Activated CD4-positive, alpha-beta memory T cell treated with anti-CD3 and anti-CD28 coated beads, Interleukin-2, amount 10 ng/mL, durations not matched to agents 7 days and 5 days (primary cell): ENCODE measurements around the gene PLB1. TPM values are rescaled to one million over a fixed set of nuclear protein-coding genes. Genes with fewer than 3 reads are reported as not detected.
"Not testable (repeated sequence)": the region's sequence is repeated elsewhere in the genome, so short reads cannot be mapped to it uniquely, and the experiment has no call there.

ENCODE experiments used
- CTCF ChIA-PET: fragments of 350-600 bp; sonication (Branson Sonifier 250); formaldehyde crosslinking; loops from one replicate; lab custom pipeline; 2021; ENCODE audit warnings: antibody characterized with exemption, inconsistent platforms; lab: Charles Lee
- POLR2A ChIA-PET: fragments of 350-600 bp; sonication (Branson Sonifier 250); formaldehyde crosslinking; loops from one replicate; lab custom pipeline; 2021; ENCODE audit warnings: antibody characterized with exemption; lab: Charles Lee
- DNase-seq: peaks from one replicate; pipeline ENCODE4 v3.0.0-alpha.2; 2020
- H3K27ac Mint-ChIP-seq: one replicate; pipeline ENCODE4 v1.8.0; 2021; ENCODE audit warnings: mild to moderate bottlenecking, mixed read lengths
- H3K27me3 Mint-ChIP-seq: one replicate; pipeline ENCODE4 v1.8.0; 2021; ENCODE audit warnings: mixed read lengths
- H3K36me3 Mint-ChIP-seq: one replicate; pipeline ENCODE4 v1.8.0; 2021; ENCODE audit warnings: low read depth, mixed read lengths
- H3K4me1 Mint-ChIP-seq: one replicate; pipeline ENCODE4 v1.8.0; 2021; ENCODE audit warnings: mixed read lengths
- H3K4me3 Mint-ChIP-seq: one replicate; pipeline ENCODE4 v1.8.0; 2021; ENCODE audit warnings: mild to moderate bottlenecking, mixed read lengths
- H3K9me3 Mint-ChIP-seq: one replicate; pipeline ENCODE4 v1.8.0; 2021; ENCODE audit warnings: mixed read lengths
- total RNA-seq, 2 experiments: library from RNA; stranded (reverse); gene quantifications; one replicate each; pipeline ENCODE4 v1.2.3, GENCODE V29; 2021

The PLB1 gene
- total RNA-seq, 2 experiments from 2014 or later: 1.1 to 1.2 TPM

DNA sequence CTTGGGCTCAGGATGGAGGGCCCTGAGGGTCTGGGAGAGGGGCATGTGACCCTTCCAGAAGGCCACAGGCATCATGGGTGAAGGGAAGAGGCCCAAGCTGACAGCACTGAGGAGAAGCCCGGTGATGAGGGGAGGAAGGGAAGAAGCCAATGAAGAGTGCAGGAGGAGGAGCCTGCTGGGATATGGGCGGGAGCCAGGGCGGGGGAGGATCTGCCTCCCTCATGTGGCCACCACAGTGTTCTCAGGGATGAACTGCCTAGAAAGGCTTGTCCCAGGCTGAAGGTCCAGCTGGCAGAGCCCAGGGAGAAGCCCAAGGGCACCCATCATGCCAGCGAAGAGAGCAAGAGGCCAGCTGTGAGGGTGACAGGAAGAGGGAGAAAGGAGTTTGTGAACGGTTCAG lies 24.6 kb upstream of the PLB1 start:
- H3K27me3 Mint-ChIP-seq: peaks cover 7% of the 10 kb centered on the region
- ChIA-PET CTCF (no interaction called here), POLR2A (no interaction called here)
- no peaks in the 10 kb centered on the region for H3K36me3 Mint-ChIP-seq
- peaks cover 3% of the 10 kb centered on the region for H3K9me3 Mint-ChIP-seq
- H3K4me3 Mint-ChIP-seq: no peak overlapping the region
- DNase-seq: no peak
- H3K27ac Mint-ChIP-seq: no peak overlapping the region
- peaks cover 27% of the 10 kb centered on the region for H3K4me1 Mint-ChIP-seq

DNA sequence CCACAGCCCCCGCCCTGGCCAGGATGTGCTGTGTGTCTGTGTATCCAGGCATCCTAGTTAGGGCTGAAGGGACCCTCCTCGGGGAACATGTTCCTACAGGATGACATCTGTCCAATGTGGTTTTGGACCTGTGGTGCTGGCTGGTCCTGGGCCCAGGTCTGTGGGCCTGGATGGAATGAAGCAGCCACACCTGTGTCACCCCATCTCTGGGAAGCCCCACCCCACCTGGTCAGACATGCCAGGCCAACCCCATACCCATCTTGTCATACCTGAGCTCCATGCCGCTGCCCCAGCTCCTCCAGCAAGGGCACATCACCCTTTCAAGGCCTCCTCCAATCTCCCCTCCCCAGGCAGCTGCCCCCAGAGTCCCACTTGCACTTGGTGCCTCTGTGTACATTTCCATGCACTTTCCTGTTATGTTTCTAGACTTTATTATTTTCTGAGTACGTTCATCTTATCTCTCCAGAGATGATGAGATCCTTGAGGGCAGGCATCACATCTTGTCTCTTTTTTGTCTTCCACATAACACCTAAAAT lies 24.1 kb upstream of the PLB1 start:
- Mint-ChIP-seq H3K9me3 (peaks cover 3% of the 10 kb centered on the region), H3K27ac (no peak overlapping the region), H3K4me3 (no peak overlapping the region), H3K27me3 (peaks cover 7% of the 10 kb centered on the region), H3K4me1 (peaks cover 22% of the 10 kb centered on the region), H3K36me3 (no peaks in the 10 kb centered on the region)
- ChIA-PET POLR2A (no interaction called here), CTCF (no interaction called here)
- no peak for DNase-seq

DNA sequence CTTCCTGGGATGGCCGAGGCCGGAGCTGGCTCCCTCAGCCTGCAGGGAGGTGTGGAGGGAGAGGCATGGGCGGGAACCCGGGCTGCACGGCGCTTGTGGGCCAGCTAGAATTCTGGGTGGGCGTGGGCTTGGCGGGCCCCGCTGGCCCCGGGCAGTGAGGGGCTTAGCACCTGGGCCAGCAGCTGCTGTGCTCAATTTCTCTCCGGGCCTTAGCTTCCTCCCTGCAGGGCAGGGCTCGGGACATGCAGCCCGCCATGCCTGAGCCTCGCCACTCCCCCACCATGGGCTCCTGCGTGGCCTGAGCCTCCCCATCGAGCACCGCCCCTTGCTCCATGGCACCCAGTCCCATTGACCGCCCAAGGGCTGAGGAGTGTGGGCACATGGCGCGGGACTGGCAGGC lies 23.2 kb upstream of the PLB1 start:
- H3K9me3 Mint-ChIP-seq, H3K36me3 Mint-ChIP-seq, H3K27me3 Mint-ChIP-seq, DNase-seq, H3K4me3 Mint-ChIP-seq, POLR2A ChIA-PET, H3K27ac Mint-ChIP-seq: not testable (repeated sequence)
- H3K4me1 Mint-ChIP-seq: peaks cover 21% of the 10 kb centered on the region
- CTCF ChIA-PET: interaction anchor here (1.2 kb wide), 1 partner anchor 20 kb away, joined by 3 read pairs; no protein-coding TSS in a partner anchor

DNA sequence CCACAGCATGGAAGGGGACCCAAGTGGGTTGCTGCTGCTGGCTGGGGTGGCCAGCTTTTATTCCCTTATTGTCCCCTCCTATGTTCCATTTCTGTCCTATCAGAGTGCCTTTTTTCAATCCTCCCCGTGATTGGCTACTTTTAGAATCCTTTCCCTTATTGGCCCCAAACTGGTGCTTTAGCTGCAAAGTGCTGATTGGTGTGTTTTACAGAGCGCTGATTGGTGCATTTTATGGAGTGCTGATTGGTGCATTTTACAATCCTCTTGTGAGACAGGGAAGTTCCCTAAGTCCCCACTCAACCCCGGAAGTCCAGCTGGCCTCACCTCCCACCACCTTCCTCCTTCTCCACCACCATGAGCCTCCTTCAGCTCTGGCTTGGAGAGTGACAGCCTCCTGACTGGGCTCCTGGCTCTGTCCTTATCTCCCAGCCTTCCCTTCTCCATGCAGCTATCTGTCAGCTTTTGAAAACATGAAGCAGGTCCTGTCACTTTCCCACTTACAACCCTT lies 20.7 kb upstream of the PLB1 start:
- H3K4me1 Mint-ChIP-seq: peaks cover 14% of the 10 kb centered on the region
- ChIA-PET CTCF (interaction anchor here (1.4 kb wide), 1 partner anchor 9 kb away, joined by 3 read pairs; no protein-coding TSS in a partner anchor), POLR2A (no interaction called here)
- peaks cover 2% of the 10 kb centered on the region for H3K27me3 Mint-ChIP-seq
- no peak overlapping the region for H3K4me3 Mint-ChIP-seq
- no peak overlapping the region for H3K27ac Mint-ChIP-seq
- DNase-seq: no peak
- H3K36me3 Mint-ChIP-seq: no peaks in the 10 kb centered on the region
- peaks cover 3% of the 10 kb centered on the region for H3K9me3 Mint-ChIP-seq

DNA sequence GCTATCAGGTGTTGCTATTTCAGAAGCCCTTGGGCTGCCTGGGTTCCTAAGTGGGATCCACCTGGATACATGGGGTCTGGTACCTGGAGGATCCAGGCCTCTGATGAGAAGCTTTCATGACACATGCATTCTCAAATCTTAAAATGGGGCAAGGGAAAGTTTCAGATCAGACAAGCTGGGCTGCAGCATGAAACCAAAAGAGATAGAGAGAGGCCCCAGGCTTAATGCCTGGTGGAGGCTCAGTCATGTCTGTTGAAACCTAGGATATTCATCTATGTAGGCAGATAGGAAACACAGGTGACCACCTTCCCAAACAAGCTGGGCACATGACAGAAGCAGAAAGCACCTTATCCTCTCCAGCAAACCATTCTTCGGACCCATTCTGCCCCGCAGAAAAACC lies 18.8 kb upstream of the PLB1 start:
- no peak for DNase-seq
- Mint-ChIP-seq H3K36me3 (no peaks in the 10 kb centered on the region), H3K4me1 (peaks cover 1% of the 10 kb centered on the region), H3K27ac (no peak overlapping the region), H3K9me3 (peaks cover 11% of the 10 kb centered on the region), H3K27me3 (peaks cover 2% of the 10 kb centered on the region), H3K4me3 (no peak overlapping the region)
- ChIA-PET POLR2A (no interaction called here), CTCF (no interaction called here)

DNA sequence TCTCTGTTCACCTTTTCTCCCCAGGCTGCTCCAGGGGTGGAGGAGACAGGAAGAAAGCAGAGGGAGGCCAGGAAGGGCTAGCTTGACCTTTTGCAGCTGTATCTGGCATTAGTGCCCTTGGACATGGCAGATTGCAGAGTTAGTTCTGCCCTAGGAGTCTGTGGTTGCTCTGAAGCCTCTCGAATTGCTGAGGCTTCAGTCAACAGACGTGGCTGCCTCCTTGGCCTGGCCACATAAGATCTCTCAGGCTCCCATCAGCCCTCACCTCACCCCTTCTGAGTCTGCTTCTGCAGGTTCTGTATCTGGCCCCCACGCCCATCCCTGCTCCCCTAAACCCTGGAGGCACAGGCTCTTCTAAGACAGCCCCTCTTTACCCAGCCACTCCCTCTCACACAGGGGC lies 18.2 kb upstream of the PLB1 start:
- H3K4me3 Mint-ChIP-seq: no peak overlapping the region
- H3K9me3 Mint-ChIP-seq: peaks cover 13% of the 10 kb centered on the region
- no peaks in the 10 kb centered on the region for H3K36me3 Mint-ChIP-seq
- ChIA-PET POLR2A (no interaction called here), CTCF (no interaction called here)
- DNase-seq: no peak
- H3K4me1 Mint-ChIP-seq: no peaks in the 10 kb centered on the region
- H3K27me3 Mint-ChIP-seq: peaks cover 5% of the 10 kb centered on the region
- H3K27ac Mint-ChIP-seq: no peak overlapping the region

DNA sequence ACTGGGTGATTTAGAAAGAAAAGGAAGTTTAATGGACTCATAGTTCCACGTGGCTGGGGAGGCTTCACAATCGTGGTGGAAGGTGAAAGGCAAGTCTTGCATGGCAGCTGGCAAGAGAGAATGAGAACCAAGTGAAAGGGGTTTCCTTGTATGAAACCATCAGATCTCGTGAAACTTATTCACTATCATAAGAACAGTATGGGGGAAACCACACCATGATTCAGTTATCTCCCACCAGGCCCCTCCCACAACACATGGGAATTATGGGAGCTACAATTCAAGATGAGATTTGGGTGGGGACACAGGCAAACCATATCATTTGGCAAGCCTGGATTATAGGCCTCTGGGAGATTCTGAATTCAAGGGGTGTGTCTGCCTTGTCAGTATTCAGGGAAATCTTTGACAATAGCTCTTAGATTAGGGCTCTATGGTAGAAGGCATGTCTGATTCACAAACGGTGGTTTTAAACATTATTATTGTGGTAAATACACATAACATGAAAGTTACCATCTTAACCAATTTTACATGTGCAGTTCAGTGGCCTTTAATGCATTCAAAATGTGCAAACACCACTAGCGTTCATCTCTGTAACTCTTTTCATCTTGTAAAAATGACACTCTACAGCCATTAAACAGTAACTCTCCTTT lies 15.3 kb upstream of the PLB1 start:
- H3K27ac Mint-ChIP-seq: no peak overlapping the region
- DNase-seq: no peak

DNA sequence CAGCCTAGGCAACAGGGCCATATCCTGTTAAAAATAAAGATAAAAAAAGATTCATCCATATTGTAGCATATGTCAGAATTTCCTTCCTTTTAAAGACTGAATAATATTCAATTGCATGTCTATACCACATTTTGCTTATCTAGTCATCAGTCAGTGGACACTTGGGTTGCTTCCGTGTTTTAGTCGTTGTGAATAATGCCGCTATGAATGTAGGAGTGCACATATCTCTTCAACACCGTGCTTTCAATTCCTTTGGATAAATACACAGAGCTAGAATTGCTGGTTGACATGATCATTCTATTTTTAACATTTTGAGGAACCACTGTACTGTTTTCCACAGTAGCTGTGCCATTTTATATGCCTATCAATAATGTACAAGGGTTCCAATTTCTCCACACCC lies 14.0 kb upstream of the PLB1 start:
- H3K4me1 Mint-ChIP-seq: no peaks in the 10 kb centered on the region
- DNase-seq: no peak
- H3K27me3 Mint-ChIP-seq: peaks cover 3% of the 10 kb centered on the region
- POLR2A ChIA-PET: no interaction called here
- CTCF ChIA-PET: interaction anchor here (1.0 kb wide), 1 partner anchor 11 kb away, joined by 3 read pairs; no protein-coding TSS in a partner anchor
- H3K4me3 Mint-ChIP-seq: no peak overlapping the region
- H3K9me3 Mint-ChIP-seq: peaks cover 14% of the 10 kb centered on the region
- no peak overlapping the region for H3K27ac Mint-ChIP-seq
- H3K36me3 Mint-ChIP-seq: no peaks in the 10 kb centered on the region

More for the DNA sequence above, 15.3 kb upstream of the PLB1 start:
- no peak overlapping the region for H3K4me3 Mint-ChIP-seq
- ChIA-PET POLR2A (no interaction called here), CTCF (no interaction called here)
- peaks cover 3% of the 10 kb centered on the region for H3K27me3 Mint-ChIP-seq
- H3K36me3 Mint-ChIP-seq: no peaks in the 10 kb centered on the region
- no peaks in the 10 kb centered on the region for H3K4me1 Mint-ChIP-seq
- peaks cover 14% of the 10 kb centered on the region for H3K9me3 Mint-ChIP-seq

DNA sequence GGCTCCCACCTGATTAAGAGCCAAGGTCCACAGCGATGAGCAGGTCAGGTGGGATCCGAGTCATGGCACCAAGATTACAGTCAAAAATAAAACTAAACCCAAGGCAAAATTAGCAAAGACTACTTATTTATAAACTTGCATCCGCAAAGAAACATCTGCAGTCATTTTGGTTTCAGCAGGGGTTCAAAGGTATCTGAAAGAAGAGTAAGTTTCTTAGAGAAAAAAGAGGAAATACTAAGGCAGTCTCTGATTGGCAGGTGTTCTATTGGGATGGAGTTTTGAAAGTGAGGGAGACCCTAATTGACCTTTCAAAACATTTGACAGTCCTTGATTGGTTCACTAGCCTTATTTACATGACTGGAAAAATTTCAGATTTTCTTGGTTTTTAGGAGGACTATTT lies 11.0 kb upstream of the PLB1 start:
- Mint-ChIP-seq H3K27me3 (peaks cover 3% of the 10 kb centered on the region), H3K36me3 (no peaks in the 10 kb centered on the region), H3K27ac (no peak overlapping the region), H3K9me3 (peaks cover 14% of the 10 kb centered on the region), H3K4me1 (no peaks in the 10 kb centered on the region), H3K4me3 (no peak overlapping the region)
- POLR2A ChIA-PET: no interaction called here
- DNase-seq: no peak
- CTCF ChIA-PET: no interaction called here

DNA sequence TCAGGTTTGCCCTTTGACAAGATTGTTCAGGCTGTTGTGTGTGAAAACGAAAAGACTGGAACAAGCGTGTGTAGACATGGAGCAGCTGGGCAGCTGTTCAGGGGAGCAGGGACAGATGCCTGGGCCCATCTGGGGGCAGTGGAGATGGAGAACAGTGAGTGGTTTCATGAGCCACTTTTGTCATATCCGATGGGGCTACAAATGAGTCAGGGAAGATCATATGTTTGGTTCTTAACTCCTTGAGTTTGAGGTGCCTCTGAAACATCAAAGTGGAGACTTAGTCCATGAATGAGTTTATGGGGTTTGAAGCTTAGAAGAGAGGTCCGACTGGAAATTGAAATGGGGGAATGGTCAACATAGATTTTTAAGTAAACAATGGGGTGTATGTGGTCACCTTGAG lies 9.3 kb upstream of the PLB1 start:
- H3K4me1 Mint-ChIP-seq: no peaks in the 10 kb centered on the region
- no peak for DNase-seq
- H3K27me3 Mint-ChIP-seq: peaks cover 3% of the 10 kb centered on the region
- CTCF ChIA-PET: no interaction called here
- H3K4me3 Mint-ChIP-seq: no peak overlapping the region
- no peaks in the 10 kb centered on the region for H3K36me3 Mint-ChIP-seq
- H3K27ac Mint-ChIP-seq: no peak overlapping the region
- POLR2A ChIA-PET: no interaction called here
- peaks cover 6% of the 10 kb centered on the region for H3K9me3 Mint-ChIP-seq

DNA sequence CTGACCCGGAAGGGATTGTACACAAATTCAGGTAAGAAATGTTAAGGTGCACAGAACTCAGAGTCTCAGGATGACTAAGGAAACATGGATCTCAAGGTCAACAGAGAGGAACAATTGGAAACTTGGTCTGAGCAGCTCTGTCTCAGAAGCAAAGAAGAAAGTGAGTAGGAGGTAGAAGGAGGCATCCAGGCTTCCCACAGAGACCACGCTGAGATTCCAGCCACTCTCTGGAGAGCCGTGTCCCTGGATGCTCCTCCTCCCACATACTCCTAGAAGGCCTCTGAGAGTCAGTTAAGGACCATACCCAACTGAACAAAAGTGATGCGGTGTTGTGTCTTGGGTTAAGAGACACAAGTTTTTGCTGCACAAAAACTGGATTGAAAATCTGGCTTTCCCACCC lies 8.6 kb upstream of the PLB1 start:
- H3K36me3 Mint-ChIP-seq: no peaks in the 10 kb centered on the region
- ChIA-PET POLR2A (no interaction called here), CTCF (no interaction called here)
- H3K4me3 Mint-ChIP-seq: no peak overlapping the region
- H3K9me3 Mint-ChIP-seq: peaks cover 6% of the 10 kb centered on the region
- H3K27ac Mint-ChIP-seq: no peak overlapping the region
- DNase-seq: no peak
- peaks cover 3% of the 10 kb centered on the region for H3K27me3 Mint-ChIP-seq
- no peaks in the 10 kb centered on the region for H3K4me1 Mint-ChIP-seq

DNA sequence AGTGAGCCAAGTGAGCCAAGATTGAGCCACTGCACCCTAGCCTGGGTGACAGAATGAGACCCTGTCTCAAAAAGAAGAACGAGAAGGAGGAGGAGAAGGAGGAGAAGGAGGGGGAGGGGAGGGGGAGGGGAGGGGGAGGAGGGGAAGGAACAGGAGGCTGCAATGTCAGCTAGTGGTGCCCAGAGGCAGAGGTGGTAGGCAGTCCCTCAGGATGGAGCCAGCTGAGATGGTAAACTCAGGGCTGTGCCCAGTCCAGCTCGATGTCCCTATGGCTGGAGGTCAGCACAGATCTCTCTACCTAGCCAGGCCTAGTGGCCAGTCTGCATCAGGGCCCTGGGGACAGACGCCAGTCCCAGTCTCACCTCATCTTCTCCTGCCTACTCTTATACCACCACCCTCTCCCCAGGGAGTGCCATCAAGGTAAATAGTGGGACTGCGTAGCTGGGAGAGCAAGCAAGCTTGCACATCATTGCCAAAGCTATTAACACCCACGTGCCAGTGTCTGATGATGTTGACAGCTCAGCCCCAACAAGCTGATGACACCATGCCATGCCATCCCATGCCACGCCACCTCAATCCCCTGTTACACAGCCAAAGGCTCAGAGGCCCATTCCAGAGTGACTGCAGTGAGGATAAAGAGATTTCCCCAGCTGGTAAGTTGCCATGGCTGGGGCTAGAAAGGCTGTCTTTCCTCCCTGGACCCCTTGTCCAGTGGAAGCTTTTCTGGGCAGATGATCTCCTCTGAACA lies 7.6 kb upstream of the PLB1 start:
- Mint-ChIP-seq H3K27ac (no peak overlapping the region), H3K9me3 (peaks cover 3% of the 10 kb centered on the region), H3K36me3 (no peaks in the 10 kb centered on the region), H3K27me3 (no peaks in the 10 kb centered on the region), H3K4me3 (no peak overlapping the region), H3K4me1 (no peaks in the 10 kb centered on the region)
- no peak for DNase-seq
- ChIA-PET CTCF (no interaction called here), POLR2A (no interaction called here)

DNA sequence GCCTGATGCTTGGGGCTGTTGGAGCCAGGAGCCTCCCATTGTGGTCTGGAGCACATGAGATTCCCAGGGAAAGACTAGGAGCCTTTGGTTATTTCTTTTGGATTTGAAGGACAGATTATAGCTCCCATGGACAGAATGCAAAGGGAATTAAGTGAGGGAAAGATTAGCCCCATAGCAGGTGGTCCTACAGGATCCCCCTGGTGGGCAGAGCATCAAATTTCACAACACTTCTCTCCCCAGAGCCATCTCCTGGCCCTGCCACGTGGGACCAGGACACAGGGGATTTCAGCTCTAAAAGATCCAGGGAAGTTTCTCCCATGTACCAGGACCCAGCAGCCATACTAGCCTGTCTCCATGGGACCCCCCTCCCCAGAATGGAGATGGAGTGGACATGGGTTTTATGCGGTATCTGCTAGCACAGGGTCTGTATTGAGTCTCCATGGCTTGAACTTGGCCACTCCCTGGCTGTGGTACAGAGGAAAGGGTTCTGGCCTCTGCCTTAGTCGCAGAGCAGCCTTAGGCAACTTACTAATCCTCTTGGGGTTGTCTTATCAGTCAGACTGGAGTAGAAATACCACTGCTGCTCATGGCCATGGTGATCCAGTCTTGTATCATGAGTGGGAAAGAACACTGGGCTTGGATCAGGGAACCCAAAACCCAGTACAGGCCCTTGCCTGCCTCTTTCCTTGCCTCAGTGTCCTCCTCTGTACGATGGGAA lies 6.8 kb upstream of the PLB1 start:
- DNase-seq: no peak
- ChIA-PET POLR2A (no interaction called here), CTCF (no interaction called here)
- H3K27me3 Mint-ChIP-seq: no peaks in the 10 kb centered on the region
- no peaks in the 10 kb centered on the region for H3K36me3 Mint-ChIP-seq
- no peak overlapping the region for H3K27ac Mint-ChIP-seq
- H3K4me3 Mint-ChIP-seq: no peak overlapping the region
- H3K9me3 Mint-ChIP-seq: no peaks in the 10 kb centered on the region
- no peaks in the 10 kb centered on the region for H3K4me1 Mint-ChIP-seq
